Common myeloid progenitor, CD34-positive (primary cell): ENCODE data around the gene ZNF497.

Source experiments
- CTCF ChIA-PET: fragments of 350-600 bp; sonication (Branson Sonifier 250); formaldehyde crosslinking; loops from one replicate; lab custom pipeline; 2021; ENCODE audit warnings: antibody characterized with exemption; lab: Charles Lee
- POLR2A ChIA-PET: fragments of 350-600 bp; sonication (Branson Sonifier 250); formaldehyde crosslinking; loops from one replicate; lab custom pipeline; 2021; ENCODE audit warnings: antibody characterized with exemption; lab: Charles Lee
- DNase-seq, 3 donors: peaks; one replicate each; pipeline versions ENCODE4 v3.0.0 to v3.0.0-alpha.2; 2013
- H3K27ac ChIP-seq, 2 experiments: 1 replicate in 1 of 2; 2 replicates in 1 of 2; pipeline ENCODE4 v1.7.0; 2013; ENCODE audit warnings: inconsistent platforms in 2 of 2, low read length in 2 of 2, mild to moderate bottlenecking in 2 of 2, low read depth in 1 of 2, moderate library complexity in 1 of 2; ENCODE audit not compliant: severe bottlenecking in 2 of 2, insufficient read depth in 1 of 2, poor library complexity in 1 of 2
- H3K27me3 ChIP-seq, 5 experiments: replicated peaks in 2 of 5; 1 replicate in 3 of 5; 2 replicates in 2 of 5; pipeline versions ENCODE4 v1.6.1 to v1.7.0; 2013; ENCODE audit warnings: low read length in 4 of 5, mild to moderate bottlenecking in 2 of 5, moderate library complexity in 2 of 5, inconsistent platforms in 1 of 5; ENCODE audit not compliant: insufficient read depth in 5 of 5, control insufficient read depth in 4 of 5
- H3K36me3 ChIP-seq, 4 experiments: 1 replicate in 2 of 4; 2 replicates in 2 of 4; pipeline versions ENCODE4 v1.6.1 to v1.7.0; 2013; ENCODE audit warnings: low read length in 3 of 4, control low read depth in 1 of 4, mild to moderate bottlenecking in 1 of 4; ENCODE audit not compliant: control insufficient read depth in 4 of 4, insufficient read depth in 4 of 4
- H3K4me1 ChIP-seq, 4 experiments: 1 replicate in 3 of 4; 2 replicates in 1 of 4; pipeline versions ENCODE4 v1.6.1 to v1.7.1; 2013; ENCODE audit warnings: low read length in 3 of 4, mild to moderate bottlenecking in 3 of 4, control low read depth in 1 of 4, inconsistent platforms in 1 of 4, moderate library complexity in 1 of 4; ENCODE audit not compliant: control insufficient read depth in 4 of 4, insufficient read depth in 4 of 4; ENCODE audit errors: control extremely low read depth in 1 of 4
- H3K4me3 ChIP-seq, 7 experiments: 1 replicate in 4 of 7; 2 replicates in 3 of 7; pipeline versions ENCODE4 v1.5.1 to v1.7.0; 2013; ENCODE audit warnings: mild to moderate bottlenecking in 7 of 7, low read length in 6 of 7, moderate library complexity in 6 of 7, inconsistent platforms in 2 of 7, low read depth in 2 of 7, control low read depth in 1 of 7; ENCODE audit not compliant: insufficient read depth in 4 of 7, control insufficient read depth in 1 of 7; ENCODE audit errors: extremely low read depth in 1 of 7
- H3K9me3 ChIP-seq, 5 experiments: 1 replicate in 4 of 5; 2 replicates in 1 of 5; pipeline versions ENCODE4 v1.6.1 to v1.7.1; 2013; ENCODE audit warnings: low read length in 4 of 5, mild to moderate bottlenecking in 2 of 5, inconsistent platforms in 1 of 5, low read depth in 1 of 5, moderate library complexity in 1 of 5; ENCODE audit not compliant: control insufficient read depth in 4 of 5, insufficient read depth in 2 of 5; ENCODE audit errors: control extremely low read depth in 1 of 5
- WGBS: methylation state at CpG from one replicate; pipeline ENCODE4 v1.1.5; 2013; ENCODE audit not compliant: insufficient coverage; 5-methylcytosine and 5-hydroxymethylcytosine counted together

ZNF497 gene

GRCh38 chr19:58325311-58326022, 37.1 kb downstream of the ZNF497 start:
- POLR2A ChIA-PET = interaction anchor here (1.2 kb wide), 1 partner anchor 21 kb away, joined by 3 read pairs; no protein-coding TSS in a partner anchor
- CTCF ChIA-PET = interaction anchor here (0.8 to 1.5 kb wide), 5 partner anchors 24 to 174 kb away, joined by 3 to 8 read pairs (median 3); partner anchors contain the start of genes ZNF497 and ZNF584
- H3K36me3 ChIP-seq = peaks cover 0 to 12% (median 2%) of the 10 kb centered on the region in 4 experiments
- 96% methylated on average over 4 of the region's 6 CpGs for WGBS
- H3K4me3 ChIP-seq = peak overlapping the region in 4 of 7 experiments; percentile 33 to 100 (median 90)
- no peak overlapping the region for H3K27ac ChIP-seq
- H3K27me3 ChIP-seq = no peaks in the 10 kb centered on the region
- peaks cover 0 to 27% (median 21%) of the 10 kb centered on the region in 4 experiments for H3K4me1 ChIP-seq
- no peak for DNase-seq
- no peaks in the 10 kb centered on the region for H3K9me3 ChIP-seq

GRCh38 chr19:58319241-58319640, 43.3 kb downstream of the ZNF497 start:
- Histone ChIP-seq H3K4me1 (no peaks in the 10 kb centered on the region), H3K4me3 (no peak overlapping the region)
- 96% methylated on average over 10 of the region's 10 CpGs for WGBS

GRCh38 chr19:58318297-58318696, 44.3 kb downstream of the ZNF497 start:
- ChIA-PET POLR2A (no interaction called here), CTCF (interaction anchor here (1.2 kb wide), 1 partner anchor 9 kb away, joined by 3 read pairs; no protein-coding TSS in a partner anchor)
- Histone ChIP-seq H3K4me3 (no peak overlapping the region), H3K27me3 (no peaks in the 10 kb centered on the region), H3K27ac (no peak overlapping the region), H3K36me3 (peaks cover 10 to 43% (median 30%) of the 10 kb centered on the region in 4 experiments), H3K4me1 (no peaks in the 10 kb centered on the region), H3K9me3 (peaks cover 0 to 12% (median 2%) of the 10 kb centered on the region in 5 experiments)
- 94% methylated on average over 3 of the region's 4 CpGs for WGBS
- no peak for DNase-seq

More at GRCh38 chr19:58319241-58319640, 43.3 kb downstream of the ZNF497 start:
- Histone ChIP-seq H3K36me3 (peaks cover 6 to 34% (median 21%) of the 10 kb centered on the region in 4 experiments), H3K27me3 (no peaks in the 10 kb centered on the region), H3K9me3 (peaks cover 0 to 10% (median 1%) of the 10 kb centered on the region in 5 experiments), H3K27ac (no peak overlapping the region)
- DNase-seq = no peak
- POLR2A ChIA-PET = no interaction called here
- CTCF ChIA-PET = no interaction called here

GRCh38 chr19:58317476-58318072, 45.0 kb downstream of the ZNF497 start:
- POLR2A ChIA-PET = interaction anchor here (0.7 kb wide), 1 partner anchor 84 kb away, joined by 4 read pairs; no protein-coding TSS in a partner anchor
- CTCF ChIA-PET = interaction anchor here (1.2 to 1.8 kb wide), 2 partner anchors 8 to 10 kb away, joined by 3 to 7 read pairs; no protein-coding TSS in a partner anchor
- no peak overlapping the region for H3K27ac ChIP-seq
- H3K4me1 ChIP-seq = no peaks in the 10 kb centered on the region
- peak; percentile 28 to 68 (median 56) for DNase-seq
- no peak overlapping the region for H3K4me3 ChIP-seq
- WGBS = 80% methylated on average over 4 of the region's 7 CpGs
- H3K27me3 ChIP-seq = no peaks in the 10 kb centered on the region
- peaks cover 15 to 45% (median 37%) of the 10 kb centered on the region in 4 experiments for H3K36me3 ChIP-seq
- peaks cover 0 to 12% (median 7%) of the 10 kb centered on the region in 5 experiments for H3K9me3 ChIP-seq

GRCh38 chr19:58315580-58315979, 47.0 kb downstream of the ZNF497 start:
- peaks cover 0 to 20% (median 9%) of the 10 kb centered on the region in 5 experiments for H3K9me3 ChIP-seq
- WGBS = 90% methylated on average over 2 of the region's 2 CpGs
- H3K4me1 ChIP-seq = no peaks in the 10 kb centered on the region
- CTCF ChIA-PET = no interaction called here
- H3K36me3 ChIP-seq = peaks cover 20 to 54% (median 50%) of the 10 kb centered on the region in 4 experiments
- POLR2A ChIA-PET = no interaction called here
- no peak overlapping the region for H3K4me3 ChIP-seq
- H3K27ac ChIP-seq = no peak overlapping the region
- H3K27me3 ChIP-seq = no peaks in the 10 kb centered on the region
- DNase-seq = no peak

GRCh38 chr19:58311345-58311865, 51.1 kb downstream of the ZNF497 start:
- Histone ChIP-seq H3K4me3 (no peak overlapping the region), H3K27ac (no peak overlapping the region), H3K36me3 (peaks cover 36 to 87% (median 81%) of the 10 kb centered on the region in 4 experiments), H3K4me1 (peaks cover 0 to 2% (median under 1%) of the 10 kb centered on the region in 4 experiments), H3K9me3 (peaks cover 1 to 27% (median 14%) of the 10 kb centered on the region in 5 experiments), H3K27me3 (no peaks in the 10 kb centered on the region)
- 100% methylated on average over 6 of the region's 7 CpGs for whole genome bisulfite sequencing
- no peak for DNase-seq
- ChIA-PET CTCF (no interaction called here), POLR2A (no interaction called here)
